Activated T-cell treated with anti-CD3 and anti-CD28 coated beads, Interleukin-2, amount 50 U/mL, for 24 hours (primary cell): Measurements from ENCODE around the gene OLFML2A.
"Not testable (repeated sequence)": the region's sequence is repeated elsewhere in the genome, so short reads cannot be mapped to it uniquely, and the experiment has no call there.

Source experiments
- DNase-seq: peaks from one replicate; pipeline ENCODE4 v3.0.0-alpha.2; 2020
- H3K27ac Mint-ChIP-seq: 2 replicates; pipeline ENCODE4 v1.8.0; 2020; ENCODE audit warnings: mild to moderate bottlenecking, mixed read lengths
- H3K27me3 Mint-ChIP-seq: 2 replicates; pipeline ENCODE4 v1.8.0; 2020; ENCODE audit warnings: mixed read lengths
- H3K36me3 Mint-ChIP-seq: 2 replicates; pipeline ENCODE4 v1.8.0; 2020; ENCODE audit warnings: low read depth, mixed read lengths
- H3K4me1 Mint-ChIP-seq: 2 replicates; pipeline ENCODE4 v1.8.0; 2020; ENCODE audit warnings: low read depth, mixed read lengths
- H3K4me3 Mint-ChIP-seq: 2 replicates; pipeline ENCODE4 v1.8.0; 2020; ENCODE audit warnings: mild to moderate bottlenecking, moderate library complexity, mixed read lengths
- H3K9me3 Mint-ChIP-seq: 2 replicates; pipeline ENCODE4 v1.8.0; 2020; ENCODE audit warnings: mixed read lengths

The OLFML2A gene

DNA sequence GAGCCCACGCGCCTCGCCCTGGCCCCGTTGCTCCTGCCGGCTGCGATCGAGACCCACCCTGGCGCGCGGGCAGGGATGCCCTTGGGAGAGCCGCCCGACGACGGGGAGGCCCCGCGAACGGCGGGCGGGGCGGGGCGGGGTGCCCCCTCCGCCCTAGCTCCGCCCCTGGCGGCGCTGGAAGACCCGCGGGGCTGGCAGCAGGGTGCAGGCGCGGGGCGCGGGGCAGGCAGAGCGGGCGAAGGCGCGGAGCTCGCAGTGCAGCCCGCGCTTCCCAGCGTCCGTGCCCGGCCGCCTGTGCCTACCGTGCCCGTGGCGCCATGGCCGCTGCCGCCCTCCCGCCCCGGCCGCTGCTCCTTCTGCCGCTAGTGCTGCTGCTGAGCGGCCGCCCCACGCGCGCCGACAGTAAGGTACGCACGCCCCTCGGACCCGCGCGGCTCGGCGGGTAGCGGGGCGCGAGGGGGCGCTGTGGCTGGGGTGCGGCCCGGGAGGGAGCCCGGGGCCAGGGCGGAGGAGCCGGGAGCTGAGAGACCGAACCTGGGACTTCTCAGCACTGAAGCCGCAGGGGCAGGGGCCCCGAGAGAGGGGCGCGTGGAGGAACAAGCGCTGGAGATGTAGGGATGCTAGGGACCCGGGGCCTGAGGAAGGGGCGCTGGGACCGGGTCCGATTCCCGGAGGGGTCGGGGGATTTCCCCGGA, at the start of gene OLFML2A:
Gene OLFML2A (plus strand): TSS at position 180 of the 695 bp plus-strand sequence. CDS start 138 bp downstream, at position 318.
- peak; percentile 53 for DNase-seq
- peaks cover 55% of the 10 kb centered on the region for H3K27me3 Mint-ChIP-seq
- no peaks in the 10 kb centered on the region for H3K36me3 Mint-ChIP-seq
- H3K4me3 Mint-ChIP-seq = peak within 1 kb of the TSS; percentile 64
- no peak within 1 kb of the TSS for H3K27ac Mint-ChIP-seq
- no peaks in the 10 kb centered on the region for H3K9me3 Mint-ChIP-seq
- H3K4me1 Mint-ChIP-seq = peaks cover 33% of the 10 kb centered on the region

DNA sequence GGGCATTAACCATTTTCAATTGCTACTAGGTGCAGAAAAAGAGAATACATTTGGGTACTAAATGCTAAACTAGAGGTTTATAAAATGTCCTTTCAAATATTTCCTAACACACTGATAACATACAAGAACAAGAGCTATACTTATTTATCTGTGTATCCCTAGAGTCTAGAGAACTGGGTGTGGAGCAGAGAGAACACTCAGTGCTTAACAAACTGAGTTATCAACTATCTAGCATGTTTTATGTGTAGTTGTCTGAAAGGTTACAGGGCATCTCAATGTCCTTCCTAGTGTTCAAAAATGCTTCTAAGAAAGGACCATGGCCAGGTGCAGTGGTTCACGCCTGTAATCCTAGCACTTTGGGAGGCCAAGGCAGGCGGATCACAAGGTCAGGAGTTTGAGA, 46.2 kb upstream of the OLFML2A start:
- Mint-ChIP-seq H3K4me3 (no peak overlapping the region), H3K27ac (no peak overlapping the region), H3K36me3 (no peaks in the 10 kb centered on the region), H3K27me3 (peaks cover 23% of the 10 kb centered on the region), H3K4me1 (peaks cover 20% of the 10 kb centered on the region), H3K9me3 (no peaks in the 10 kb centered on the region)
- no peak for DNase-seq

DNA sequence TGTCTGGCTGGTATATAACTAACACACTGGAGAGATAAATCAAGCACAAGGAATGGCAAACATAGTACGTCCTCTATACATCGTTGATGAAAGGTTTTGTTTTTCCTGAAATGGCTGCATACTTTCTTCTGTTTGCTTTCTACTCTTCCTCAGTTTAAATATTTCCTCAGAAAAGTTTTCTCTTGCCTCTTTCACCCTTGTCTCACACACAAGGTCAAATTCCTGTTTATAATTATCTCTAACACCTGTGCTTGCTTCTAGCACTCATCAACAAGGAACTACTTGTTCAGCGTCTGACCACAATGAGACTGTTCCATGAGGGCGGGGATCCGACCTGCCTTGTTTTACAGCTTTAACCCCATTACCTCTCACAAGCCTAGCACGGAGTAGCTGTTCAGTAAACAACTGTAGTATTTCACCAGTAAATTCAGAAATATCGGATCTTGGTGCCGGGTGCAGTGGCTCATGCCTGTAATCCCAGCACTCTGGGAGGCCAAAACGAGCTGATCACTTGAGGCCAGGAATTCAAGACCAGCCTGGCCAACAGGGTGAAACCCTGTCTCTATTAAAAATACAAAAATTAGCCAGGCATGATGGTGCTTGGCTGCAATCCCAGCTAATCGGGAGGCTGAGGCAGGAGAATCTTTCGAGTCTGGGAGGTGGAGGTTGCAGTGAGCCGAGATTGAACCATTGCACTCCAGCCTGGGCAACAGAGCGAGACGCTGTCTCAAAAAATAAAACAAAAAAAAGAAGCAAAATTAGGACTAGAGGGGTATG, 42.8 kb upstream of the OLFML2A start:
- no peak overlapping the region for H3K27ac Mint-ChIP-seq
- H3K27me3 Mint-ChIP-seq = peaks cover 26% of the 10 kb centered on the region
- H3K36me3 Mint-ChIP-seq = no peaks in the 10 kb centered on the region
- DNase-seq = no peak
- no peaks in the 10 kb centered on the region for H3K9me3 Mint-ChIP-seq
- peaks cover 17% of the 10 kb centered on the region for H3K4me1 Mint-ChIP-seq
- H3K4me3 Mint-ChIP-seq = no peak overlapping the region

DNA sequence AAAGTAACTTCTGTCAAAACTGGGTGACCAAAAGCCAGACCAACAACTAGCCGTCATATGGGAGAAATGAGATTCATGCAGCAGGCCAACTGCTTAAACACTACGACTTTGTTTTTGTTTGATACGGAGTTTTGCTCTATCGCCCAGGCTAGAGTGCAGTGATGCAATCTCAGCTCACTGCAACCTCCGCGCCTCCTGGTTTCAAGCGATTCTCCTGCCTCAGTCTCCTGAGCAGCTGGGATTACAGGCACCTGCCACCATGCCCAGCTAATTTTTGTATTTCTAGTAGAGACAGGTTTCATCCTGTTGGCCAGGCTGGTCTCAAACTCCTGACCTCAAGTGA, 42.2 kb upstream of the OLFML2A start:
- H3K27ac Mint-ChIP-seq = peak overlapping the region; percentile 65
- H3K4me3 Mint-ChIP-seq, H3K36me3 Mint-ChIP-seq, H3K9me3 Mint-ChIP-seq, DNase-seq: not testable (repeated sequence)
- H3K27me3 Mint-ChIP-seq = peaks cover 26% of the 10 kb centered on the region
- H3K4me1 Mint-ChIP-seq = peaks cover 17% of the 10 kb centered on the region

DNA sequence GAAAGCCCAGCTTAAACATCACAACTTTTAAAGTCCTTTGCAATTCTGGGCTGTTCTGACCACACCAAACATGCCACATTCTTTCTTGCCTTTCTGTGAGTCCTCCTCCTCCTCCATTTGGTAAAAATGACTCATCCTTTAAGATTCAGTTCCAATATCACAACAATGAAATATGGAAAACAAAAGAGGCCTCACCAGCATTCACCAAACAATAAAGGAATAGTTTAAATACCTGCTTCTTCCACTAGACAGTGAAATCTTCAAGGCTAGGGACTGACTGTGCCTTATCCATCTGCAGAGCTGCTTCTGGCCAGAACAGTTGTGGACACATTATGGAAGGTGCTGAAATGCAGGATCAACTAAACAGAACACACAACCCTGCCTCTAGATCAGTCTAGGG, 41.8 kb upstream of the OLFML2A start:
- no peak overlapping the region for H3K4me3 Mint-ChIP-seq

DNA sequence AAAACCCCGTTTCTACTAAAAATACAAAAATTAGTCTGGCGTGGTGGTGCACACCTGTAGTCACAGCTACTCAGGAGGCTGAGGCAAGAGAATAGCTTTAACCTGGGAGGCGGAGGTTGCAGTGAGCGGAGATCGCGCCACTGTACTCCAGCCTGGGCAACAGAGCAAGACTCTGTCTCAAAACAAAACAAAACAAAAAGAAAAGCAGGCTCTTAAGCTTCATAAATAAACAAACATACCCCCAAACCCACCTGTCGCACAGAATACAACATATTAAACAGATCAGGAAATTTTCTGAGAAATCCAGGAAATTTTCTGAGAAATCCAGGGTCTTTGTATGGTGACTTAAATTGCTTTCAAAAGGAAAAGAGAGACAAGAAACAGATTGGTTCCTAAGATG, 38.9 kb upstream of the OLFML2A start:
- not testable (repeated sequence) for H3K36me3 Mint-ChIP-seq, H3K4me3 Mint-ChIP-seq, H3K9me3 Mint-ChIP-seq, H3K27ac Mint-ChIP-seq, DNase-seq
- Mint-ChIP-seq H3K27me3 (peaks cover 12% of the 10 kb centered on the region), H3K4me1 (peaks cover 17% of the 10 kb centered on the region)

More for the DNA sequence above, 41.8 kb upstream of the OLFML2A start:
- H3K27ac Mint-ChIP-seq = peak overlapping the region; percentile 65
- H3K36me3 Mint-ChIP-seq = no peaks in the 10 kb centered on the region
- H3K27me3 Mint-ChIP-seq = peaks cover 24% of the 10 kb centered on the region
- DNase-seq = no peak
- peaks cover 17% of the 10 kb centered on the region for H3K4me1 Mint-ChIP-seq
- H3K9me3 Mint-ChIP-seq = no peaks in the 10 kb centered on the region

DNA sequence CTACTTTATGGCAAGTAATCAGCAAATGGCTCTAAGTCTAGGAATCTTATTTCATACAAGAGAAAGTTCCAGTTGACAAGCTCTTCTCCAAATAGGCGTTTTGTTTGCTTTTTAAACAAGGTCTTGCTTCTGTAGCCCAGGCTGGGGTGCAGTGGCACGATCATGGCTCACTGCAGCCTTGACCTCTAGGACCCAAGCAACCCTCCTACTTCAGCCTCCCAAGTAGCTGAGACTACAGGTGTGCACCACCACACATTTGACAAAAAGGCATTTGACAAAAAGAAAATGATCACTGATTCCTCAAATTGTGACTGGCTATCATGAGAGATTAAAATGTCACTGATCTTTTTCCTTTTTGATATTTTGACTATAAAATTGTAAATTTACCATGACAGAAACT, 37.6 kb upstream of the OLFML2A start:
- Mint-ChIP-seq H3K4me1 (peaks cover 20% of the 10 kb centered on the region), H3K4me3 (no peak overlapping the region), H3K27ac (no peak overlapping the region), H3K27me3 (peaks cover 5% of the 10 kb centered on the region), H3K9me3 (no peaks in the 10 kb centered on the region), H3K36me3 (no peaks in the 10 kb centered on the region)
- no peak for DNase-seq

DNA sequence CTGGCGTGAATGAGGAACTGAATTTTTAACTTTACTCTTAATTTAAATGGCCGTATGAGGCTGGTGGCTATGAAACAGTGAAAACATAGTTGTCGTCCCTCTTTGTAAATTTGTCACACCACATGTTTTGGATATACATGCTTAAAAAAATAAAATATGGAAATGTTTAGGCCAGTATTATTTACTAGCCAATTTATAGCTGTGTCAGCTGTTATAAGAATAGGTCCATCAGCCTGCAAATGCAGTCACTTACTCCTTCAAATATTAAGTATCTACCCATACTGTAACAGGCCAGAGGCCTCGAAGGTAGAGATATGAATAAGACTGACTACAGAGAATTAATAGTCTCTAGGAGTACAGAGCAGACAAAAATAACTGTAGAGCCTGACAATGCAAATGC, 35.8 kb upstream of the OLFML2A start:
- Mint-ChIP-seq H3K4me1 (peaks cover 6% of the 10 kb centered on the region), H3K36me3 (no peaks in the 10 kb centered on the region), H3K9me3 (no peaks in the 10 kb centered on the region), H3K4me3 (no peak overlapping the region), H3K27ac (no peak overlapping the region), H3K27me3 (peaks cover 7% of the 10 kb centered on the region)
- no peak for DNase-seq

DNA sequence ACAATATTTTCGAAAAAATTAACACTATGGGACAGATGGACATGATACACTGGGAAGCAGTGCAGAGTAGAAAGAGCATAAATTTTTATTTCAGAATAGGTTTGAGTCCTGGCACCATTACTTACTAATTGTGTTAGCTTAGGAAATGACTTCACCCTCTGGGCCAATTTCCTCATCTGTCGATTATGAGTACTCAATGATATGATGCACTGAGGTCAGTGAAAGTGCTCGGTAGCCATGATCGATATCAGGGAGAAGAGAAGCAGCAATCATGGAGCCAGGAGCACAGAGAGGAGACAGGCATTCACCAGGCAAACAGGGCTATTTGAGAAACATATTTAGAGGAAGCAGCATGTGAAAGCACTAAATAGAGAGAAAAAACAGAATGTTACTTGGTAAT, 35.3 kb upstream of the OLFML2A start:
- H3K9me3 Mint-ChIP-seq = no peaks in the 10 kb centered on the region
- H3K27ac Mint-ChIP-seq = no peak overlapping the region
- no peak for DNase-seq
- no peaks in the 10 kb centered on the region for H3K36me3 Mint-ChIP-seq
- H3K4me3 Mint-ChIP-seq = no peak overlapping the region
- peaks cover 6% of the 10 kb centered on the region for H3K4me1 Mint-ChIP-seq
- peaks cover 7% of the 10 kb centered on the region for H3K27me3 Mint-ChIP-seq

DNA sequence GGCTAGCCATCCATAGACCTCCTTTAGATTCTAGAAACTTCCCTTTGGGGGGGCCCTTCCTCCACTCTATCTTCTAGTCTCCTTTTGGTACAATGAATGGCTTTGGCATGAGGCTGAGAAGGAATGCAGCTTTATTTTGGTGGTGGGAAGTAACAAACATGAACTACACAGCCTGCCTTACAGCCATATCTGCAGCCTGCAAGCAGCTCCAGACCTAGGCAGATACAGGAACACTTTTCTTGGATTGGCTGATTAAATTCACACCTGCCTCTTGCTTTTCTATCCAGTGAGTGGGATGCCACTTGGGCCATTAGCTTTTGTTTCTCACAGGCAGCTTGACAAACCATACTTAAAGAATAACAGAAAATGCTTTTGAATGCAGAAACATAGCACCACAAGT, 34.0 kb upstream of the OLFML2A start:
- H3K4me3 Mint-ChIP-seq = no peak overlapping the region
- H3K27me3 Mint-ChIP-seq = peaks cover 10% of the 10 kb centered on the region
- H3K9me3 Mint-ChIP-seq = no peaks in the 10 kb centered on the region
- H3K27ac Mint-ChIP-seq = no peak overlapping the region
- H3K4me1 Mint-ChIP-seq = peaks cover 6% of the 10 kb centered on the region
- DNase-seq = no peak
- H3K36me3 Mint-ChIP-seq = no peaks in the 10 kb centered on the region

DNA sequence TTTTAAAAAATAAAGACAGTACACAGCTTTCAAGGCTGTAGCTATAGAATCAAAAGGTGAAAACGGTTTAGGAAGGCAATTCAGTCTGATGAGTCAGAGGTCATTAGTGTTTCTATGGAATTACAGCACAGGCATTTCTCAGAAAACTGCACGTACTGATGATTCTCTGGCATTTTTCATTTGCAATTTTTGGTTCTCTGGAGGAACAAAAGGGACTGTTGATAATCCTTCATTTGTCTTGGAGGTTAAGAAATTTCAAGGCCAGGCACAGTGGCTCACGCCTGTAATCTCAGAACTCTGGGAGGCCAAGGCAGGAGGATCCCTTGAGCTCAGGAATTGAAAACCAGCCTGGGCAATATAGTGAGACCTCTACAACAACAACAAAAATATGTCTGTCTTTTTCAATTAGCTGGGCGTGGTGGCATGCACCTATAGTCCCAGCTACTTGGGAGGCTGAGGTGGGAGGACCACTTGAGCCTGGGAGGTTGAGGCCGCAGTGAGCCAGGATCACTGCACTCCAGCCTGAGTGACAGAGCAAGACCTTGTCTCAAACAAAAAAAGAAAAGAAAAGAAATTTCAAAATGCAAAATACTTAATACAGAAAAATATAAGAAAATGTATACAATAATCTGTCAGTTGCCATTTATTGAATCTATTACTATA, 33.1 kb upstream of the OLFML2A start:
- Mint-ChIP-seq H3K9me3 (no peaks in the 10 kb centered on the region), H3K27me3 (peaks cover 10% of the 10 kb centered on the region), H3K4me1 (peaks cover 6% of the 10 kb centered on the region), H3K4me3 (no peak overlapping the region), H3K36me3 (no peaks in the 10 kb centered on the region), H3K27ac (no peak overlapping the region)
- no peak for DNase-seq

DNA sequence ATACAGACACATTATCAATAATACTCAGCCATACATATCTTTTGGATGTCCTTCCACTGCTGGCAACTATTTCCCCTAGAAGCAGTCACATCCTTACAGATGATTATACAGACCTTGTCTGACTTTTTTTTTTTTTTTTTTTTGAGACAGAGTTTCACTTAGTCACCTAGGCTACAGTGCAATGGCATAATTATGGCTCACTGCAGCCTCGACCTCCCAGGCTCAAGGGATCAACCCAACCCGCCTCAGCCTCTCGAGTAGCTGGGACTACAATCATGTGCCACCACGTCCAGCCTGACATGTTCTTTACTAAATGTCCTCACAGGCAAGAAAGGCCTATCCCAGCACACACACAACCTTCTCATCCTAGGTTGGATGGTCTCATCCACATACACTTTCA, 29.9 kb upstream of the OLFML2A start:
- H3K4me3 Mint-ChIP-seq = no peak overlapping the region
- DNase-seq = no peak
- H3K9me3 Mint-ChIP-seq = no peaks in the 10 kb centered on the region
- no peak overlapping the region for H3K27ac Mint-ChIP-seq
- H3K4me1 Mint-ChIP-seq = peaks cover 6% of the 10 kb centered on the region
- no peaks in the 10 kb centered on the region for H3K36me3 Mint-ChIP-seq
- H3K27me3 Mint-ChIP-seq = peaks cover 27% of the 10 kb centered on the region

DNA sequence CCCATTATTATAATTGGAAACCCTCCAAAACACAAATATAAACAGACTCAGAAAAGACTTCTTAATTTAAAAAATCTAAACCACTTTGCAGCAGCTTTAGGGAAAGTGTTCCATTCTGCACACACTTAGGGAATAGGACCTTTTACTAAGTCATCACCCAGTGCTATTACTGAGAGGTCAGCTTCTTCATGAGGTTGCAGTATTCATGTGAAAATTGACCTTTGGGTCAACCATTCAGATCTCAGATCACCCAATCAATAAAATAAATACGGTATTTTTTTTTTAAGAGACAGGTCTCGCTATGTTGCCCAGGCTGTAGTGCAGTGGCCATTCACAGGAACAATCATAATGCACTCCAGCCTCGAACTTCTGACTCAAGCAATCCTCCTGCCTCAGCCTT, 27.6 kb upstream of the OLFML2A start:
- Mint-ChIP-seq H3K27ac (no peak overlapping the region), H3K4me1 (peaks cover 5% of the 10 kb centered on the region), H3K27me3 (peaks cover 40% of the 10 kb centered on the region), H3K4me3 (no peak overlapping the region), H3K9me3 (no peaks in the 10 kb centered on the region), H3K36me3 (no peaks in the 10 kb centered on the region)
- DNase-seq = no peak

DNA sequence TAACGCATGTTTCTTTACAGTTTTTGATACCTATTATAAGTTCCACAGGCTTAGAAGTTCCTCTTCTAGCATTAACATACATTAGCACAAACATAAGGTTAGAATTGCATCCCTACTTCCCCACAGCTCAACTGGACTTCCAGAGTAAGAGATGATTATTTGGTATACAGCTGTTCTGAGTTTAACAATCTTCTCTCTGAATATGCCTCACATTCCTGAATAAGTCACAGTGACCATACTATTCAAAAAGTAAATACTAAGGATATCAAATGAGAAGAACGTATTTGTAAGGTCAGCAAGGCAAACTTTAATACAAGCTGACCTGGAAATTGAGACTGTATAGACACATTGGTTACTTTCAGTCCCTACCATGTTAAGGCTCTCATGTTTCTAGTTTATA, 27.2 kb upstream of the OLFML2A start:
- Mint-ChIP-seq H3K4me3 (no peak overlapping the region), H3K9me3 (no peaks in the 10 kb centered on the region), H3K27me3 (peaks cover 45% of the 10 kb centered on the region), H3K4me1 (peaks cover 10% of the 10 kb centered on the region), H3K36me3 (no peaks in the 10 kb centered on the region), H3K27ac (no peak overlapping the region)
- no peak for DNase-seq

DNA sequence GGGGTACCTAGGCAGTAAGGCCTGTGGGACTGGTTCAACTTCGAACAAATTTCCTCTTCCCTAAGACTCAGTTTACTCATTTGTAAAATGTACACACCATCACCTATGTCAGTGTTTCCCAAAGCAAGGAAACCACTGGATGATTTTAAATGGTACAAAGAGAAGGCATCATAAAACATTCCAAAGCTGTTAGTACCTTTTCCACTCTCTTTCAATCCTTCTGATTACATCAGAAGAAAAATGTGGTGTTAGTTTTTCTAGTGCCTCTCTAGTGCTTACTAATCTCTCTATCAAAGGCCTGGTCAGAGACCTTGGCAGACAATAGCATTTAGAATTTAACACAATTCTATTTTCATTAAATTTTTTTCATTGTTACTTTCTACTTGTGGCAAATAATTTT, 24.0 kb upstream of the OLFML2A start:
- no peak for DNase-seq
- H3K27me3 Mint-ChIP-seq = peaks cover 63% of the 10 kb centered on the region
- no peak overlapping the region for H3K4me3 Mint-ChIP-seq
- no peak overlapping the region for H3K27ac Mint-ChIP-seq
- H3K9me3 Mint-ChIP-seq = no peaks in the 10 kb centered on the region
- peaks cover 17% of the 10 kb centered on the region for H3K4me1 Mint-ChIP-seq
- H3K36me3 Mint-ChIP-seq = no peaks in the 10 kb centered on the region
